IPS-20b (cell line): ENCODE data around the gene GLRX.
"Not testable (repeated sequence)": the region's sequence is repeated elsewhere in the genome, so short reads cannot be mapped to it uniquely, and the experiment has no call there.

ENCODE experiments used
- H3K27ac ChIP-seq: one replicate; pipeline ENCODE4 v1.5.1; 2013; ENCODE audit warnings: low read length
- H3K27me3 ChIP-seq: 2 replicates; pipeline ENCODE4 v1.6.1; 2013; ENCODE audit warnings: mild to moderate bottlenecking, low read length, inconsistent platforms; ENCODE audit not compliant: insufficient read depth
- H3K36me3 ChIP-seq: 2 replicates; pipeline ENCODE4 v1.6.1; 2013; ENCODE audit warnings: low read depth, mild to moderate bottlenecking, inconsistent platforms, low read length, moderate library complexity; ENCODE audit not compliant: insufficient read depth
- H3K4me1 ChIP-seq: 2 replicates; pipeline ENCODE4 v1.6.1; 2013; ENCODE audit warnings: mild to moderate bottlenecking, control low read depth, inconsistent platforms, low read length, moderate library complexity; ENCODE audit not compliant: insufficient read depth
- H3K4me3 ChIP-seq: 2 replicates; pipeline ENCODE4 v1.5.1; 2013; ENCODE audit warnings: mild to moderate bottlenecking, low read length, inconsistent platforms
- H3K9ac ChIP-seq: 2 replicates; pipeline ENCODE4 v1.6.1; 2013; ENCODE audit warnings: low read depth, mild to moderate bottlenecking, inconsistent platforms, low read length, moderate library complexity
- H3K9me3 ChIP-seq: 2 replicates; pipeline ENCODE4 v1.6.1; 2013; ENCODE audit warnings: mild to moderate bottlenecking, low read depth, low read length, inconsistent platforms; ENCODE audit not compliant: insufficient read depth

GLRX gene

GRCh38 chr5:95812074-95812471 lies 10.5 kb downstream of the GLRX start:
- Histone ChIP-seq H3K27ac (no peak overlapping the region), H3K4me3 (no peak overlapping the region), H3K4me1 (peaks cover 21% of the 10 kb centered on the region; the same call in 1 of the 2 replicates), H3K36me3 (no peaks in the 10 kb centered on the region), H3K9me3 (no peaks in the 10 kb centered on the region), H3K27me3 (no peaks in the 10 kb centered on the region), H3K9ac (no peak overlapping the region)

DNA sequence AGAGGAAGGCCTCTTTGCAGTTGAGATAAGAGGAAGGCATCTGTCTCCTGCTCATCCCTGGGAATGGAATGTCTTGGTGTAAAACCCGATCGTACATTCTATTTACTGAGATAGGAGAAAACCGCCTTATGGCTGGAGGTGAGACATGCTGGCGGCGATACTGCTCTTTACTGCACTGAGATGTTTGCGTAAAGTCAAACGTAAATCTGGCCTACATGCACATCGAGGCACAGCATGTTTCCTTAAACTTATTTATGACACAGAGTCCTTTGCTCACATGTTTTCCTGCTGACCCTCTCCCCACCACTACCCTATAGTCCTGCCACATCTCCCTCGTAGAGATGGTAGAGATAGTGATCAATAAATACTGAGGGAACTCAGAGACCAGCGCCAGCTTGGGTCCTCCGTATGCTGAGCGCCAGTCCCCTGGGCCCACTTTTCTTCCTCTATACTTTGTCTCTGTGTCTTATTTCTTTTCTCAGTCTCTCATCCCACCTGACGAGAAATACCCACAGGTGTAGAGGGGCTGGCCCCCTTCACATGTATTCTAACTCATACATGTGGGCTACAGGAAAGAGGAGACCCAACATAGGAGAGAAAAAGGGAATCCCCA lies 11.0 kb downstream of the GLRX start:
- H3K27me3 ChIP-seq, H3K4me3 ChIP-seq, H3K9ac ChIP-seq, H3K36me3 ChIP-seq, H3K9me3 ChIP-seq, H3K27ac ChIP-seq: not testable (repeated sequence)
- peaks cover 21% of the 10 kb centered on the region; the same call in 1 of the 2 replicates for H3K4me1 ChIP-seq

GRCh38 chr5:95811126-95811423 lies 11.5 kb downstream of the GLRX start:
- H3K4me3 ChIP-seq, H3K27ac ChIP-seq, H3K9ac ChIP-seq, H3K27me3 ChIP-seq, H3K9me3 ChIP-seq, H3K36me3 ChIP-seq: not testable (repeated sequence)
- H3K4me1 ChIP-seq = peaks cover 21% of the 10 kb centered on the region; the same call in 1 of the 2 replicates

DNA sequence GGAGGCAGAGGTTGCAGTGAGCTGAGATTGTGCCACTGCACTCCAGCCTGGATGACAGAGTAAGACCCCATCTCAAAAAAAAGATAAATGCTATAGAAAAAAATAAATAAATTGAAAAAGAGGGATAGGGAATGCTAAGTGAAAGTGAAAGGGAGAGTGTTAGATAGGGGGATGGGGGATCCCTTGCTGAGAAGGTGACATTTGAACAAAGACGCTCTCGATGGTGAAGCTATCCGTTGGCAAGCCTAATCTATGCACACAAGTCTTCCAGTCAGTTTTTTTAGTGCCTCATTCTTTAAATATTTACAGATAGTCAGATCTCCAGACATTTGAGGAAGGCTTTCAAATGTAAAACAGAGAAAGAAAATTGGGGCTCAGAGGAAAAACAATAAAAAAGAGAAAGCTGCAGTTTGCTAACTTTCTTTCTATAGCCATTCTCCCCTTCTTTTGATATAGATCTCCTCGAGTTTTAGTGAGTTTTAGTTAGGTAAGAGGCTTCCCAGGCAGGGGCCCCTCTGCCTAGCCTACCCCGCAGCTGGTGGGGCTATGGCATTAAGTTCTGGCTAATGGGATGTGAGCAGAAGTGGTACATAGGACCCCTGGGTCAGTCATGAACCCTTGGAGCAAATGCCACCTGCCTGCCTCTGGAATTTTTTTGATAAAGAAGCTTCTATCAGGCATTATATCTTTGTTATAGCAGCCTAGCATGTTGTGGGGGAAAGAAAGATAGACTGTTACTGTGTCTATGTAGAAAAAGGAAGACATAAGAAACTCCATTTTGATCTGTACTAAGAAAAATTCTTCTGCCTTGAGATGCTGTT lies 12.0 kb downstream of the GLRX start:
- no peaks in the 10 kb centered on the region for H3K27me3 ChIP-seq
- H3K4me1 ChIP-seq = peaks cover 21% of the 10 kb centered on the region; the same call in 1 of the 2 replicates
- no peak overlapping the region for H3K4me3 ChIP-seq
- no peaks in the 10 kb centered on the region for H3K36me3 ChIP-seq
- no peak overlapping the region for H3K9ac ChIP-seq
- H3K27ac ChIP-seq = no peak overlapping the region
- H3K9me3 ChIP-seq = no peaks in the 10 kb centered on the region

DNA sequence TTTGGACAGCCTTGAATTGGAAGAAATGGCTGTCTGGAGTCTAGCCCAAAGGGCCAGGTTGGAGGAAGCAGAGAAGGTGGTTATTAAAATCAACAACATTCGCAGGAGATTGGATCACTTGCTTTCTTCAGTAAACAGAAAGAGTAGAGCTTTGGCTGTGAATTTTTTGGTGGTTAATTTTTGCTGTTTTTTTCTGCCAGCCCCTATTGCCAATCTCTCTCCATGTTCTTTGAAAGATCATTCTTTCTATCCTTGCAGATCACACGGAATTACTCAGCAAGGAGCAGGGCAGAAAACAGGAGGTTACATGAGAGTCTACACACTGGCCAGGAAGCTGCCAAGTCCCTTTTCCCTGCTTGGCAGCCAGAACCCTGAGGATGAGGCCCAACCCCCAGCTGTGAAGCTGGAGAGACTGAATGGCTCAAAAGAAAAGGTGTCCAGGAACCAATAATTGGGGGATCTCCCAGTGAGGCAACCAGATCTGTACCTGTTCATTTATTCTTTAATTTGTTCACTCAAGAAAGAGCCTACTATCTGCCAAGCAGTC lies 13.0 kb downstream of the GLRX start:
- Histone ChIP-seq H3K4me1 (peaks cover 21% of the 10 kb centered on the region; the same call in 1 of the 2 replicates), H3K27ac (no peak overlapping the region), H3K4me3 (no peak overlapping the region), H3K36me3 (no peaks in the 10 kb centered on the region), H3K9ac (no peak overlapping the region; the same call in 1 of the 2 replicates), H3K27me3 (no peaks in the 10 kb centered on the region), H3K9me3 (no peaks in the 10 kb centered on the region)

DNA sequence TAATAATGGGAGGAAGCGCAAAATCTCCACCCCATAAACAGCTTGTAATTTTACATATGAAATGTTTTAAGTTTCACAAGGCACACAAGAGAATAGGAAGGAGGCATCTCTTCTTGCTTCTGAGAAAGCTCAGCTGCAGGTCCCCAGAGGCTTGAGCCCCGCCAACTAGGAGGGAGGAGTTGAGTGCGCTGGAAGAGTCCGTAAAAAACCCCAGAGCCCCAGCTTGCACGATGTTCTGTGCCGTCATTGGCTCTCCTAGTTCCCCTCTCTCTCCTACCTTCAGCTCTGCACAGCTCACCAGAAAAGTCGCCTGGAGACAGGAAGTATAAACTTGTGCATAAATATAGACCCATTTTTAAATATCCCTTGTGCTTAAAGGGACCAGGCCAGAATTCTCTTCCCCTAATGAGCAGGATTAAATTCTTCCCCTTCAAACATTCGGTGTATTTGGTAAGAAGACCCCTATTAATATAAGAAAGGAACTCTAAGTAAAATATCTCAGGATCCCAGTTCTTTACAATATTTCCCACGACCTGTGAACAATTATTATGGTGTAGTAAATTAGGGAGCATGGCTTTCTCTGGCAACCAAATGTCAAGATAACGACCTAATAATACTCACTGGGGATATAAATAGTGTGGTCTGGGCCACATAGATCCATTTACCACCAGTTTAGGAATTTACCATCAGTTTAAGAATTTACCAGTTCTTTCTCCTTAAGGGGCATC lies 13.7 kb downstream of the GLRX start:
- H3K27ac ChIP-seq = no peak overlapping the region
- H3K9ac ChIP-seq = no peak overlapping the region; the same call in 1 of the 2 replicates
- peaks cover 21% of the 10 kb centered on the region; the same call in 1 of the 2 replicates for H3K4me1 ChIP-seq
- H3K9me3 ChIP-seq = no peaks in the 10 kb centered on the region
- no peaks in the 10 kb centered on the region for H3K36me3 ChIP-seq
- H3K4me3 ChIP-seq = no peak overlapping the region
- H3K27me3 ChIP-seq = no peaks in the 10 kb centered on the region

DNA sequence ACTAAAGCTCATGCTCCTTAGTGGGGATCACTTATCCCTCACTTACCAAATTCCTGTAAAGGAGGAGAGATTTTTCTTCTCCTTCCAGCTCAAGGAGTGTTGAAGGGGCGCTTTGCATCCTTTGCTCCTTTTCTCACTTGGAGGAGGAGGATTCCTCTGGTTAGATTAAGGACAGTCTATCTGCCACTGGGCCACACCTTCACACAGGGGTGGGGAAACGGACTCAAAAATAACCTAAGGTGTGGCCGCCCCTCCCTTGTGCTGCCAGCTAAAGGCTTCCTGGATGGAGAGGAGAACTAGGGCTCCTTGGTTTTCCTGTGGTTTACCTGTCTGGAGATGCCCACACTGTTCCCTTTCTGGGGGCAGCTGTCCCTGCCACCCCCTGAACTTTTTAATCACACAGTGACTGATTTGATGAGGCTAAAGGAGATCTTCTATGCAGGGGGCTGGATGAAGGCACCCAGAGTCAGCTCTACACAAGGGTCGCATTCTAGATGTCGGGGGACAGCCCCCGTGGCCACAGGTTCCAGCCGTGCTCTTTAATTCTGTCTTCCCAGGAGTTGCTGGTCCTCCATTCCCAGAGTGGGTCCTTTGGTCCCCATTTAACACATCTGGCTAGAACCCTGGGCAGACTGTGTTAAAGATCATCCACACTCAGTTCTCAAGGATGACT lies 14.4 kb downstream of the GLRX start:
- no peaks in the 10 kb centered on the region for H3K36me3 ChIP-seq
- H3K27ac ChIP-seq = no peak overlapping the region
- no peaks in the 10 kb centered on the region for H3K9me3 ChIP-seq
- peaks cover 21% of the 10 kb centered on the region; the same call in 1 of the 2 replicates for H3K4me1 ChIP-seq
- no peak overlapping the region for H3K4me3 ChIP-seq
- no peaks in the 10 kb centered on the region for H3K27me3 ChIP-seq
- no peak overlapping the region for H3K9ac ChIP-seq

GRCh38 chr5:95806687-95807086 lies 15.8 kb downstream of the GLRX start:
- Histone ChIP-seq H3K36me3 (no peaks in the 10 kb centered on the region), H3K4me1 (peaks cover 21% of the 10 kb centered on the region; the same call in 1 of the 2 replicates)

GRCh38 chr5:95804736-95805539 lies 17.6 kb downstream of the GLRX start:
- Histone ChIP-seq H3K9me3 (no peaks in the 10 kb centered on the region), H3K27ac (no peak overlapping the region), H3K27me3 (no peaks in the 10 kb centered on the region), H3K36me3 (no peaks in the 10 kb centered on the region), H3K4me1 (peaks cover 14% of the 10 kb centered on the region; the same call in 1 of the 2 replicates), H3K9ac (no peak overlapping the region), H3K4me3 (no peak overlapping the region)

More at GRCh38 chr5:95806687-95807086, 15.8 kb downstream of the GLRX start:
- Histone ChIP-seq H3K4me3 (no peak overlapping the region), H3K27ac (no peak overlapping the region), H3K9me3 (no peaks in the 10 kb centered on the region), H3K27me3 (no peaks in the 10 kb centered on the region), H3K9ac (no peak overlapping the region)

DNA sequence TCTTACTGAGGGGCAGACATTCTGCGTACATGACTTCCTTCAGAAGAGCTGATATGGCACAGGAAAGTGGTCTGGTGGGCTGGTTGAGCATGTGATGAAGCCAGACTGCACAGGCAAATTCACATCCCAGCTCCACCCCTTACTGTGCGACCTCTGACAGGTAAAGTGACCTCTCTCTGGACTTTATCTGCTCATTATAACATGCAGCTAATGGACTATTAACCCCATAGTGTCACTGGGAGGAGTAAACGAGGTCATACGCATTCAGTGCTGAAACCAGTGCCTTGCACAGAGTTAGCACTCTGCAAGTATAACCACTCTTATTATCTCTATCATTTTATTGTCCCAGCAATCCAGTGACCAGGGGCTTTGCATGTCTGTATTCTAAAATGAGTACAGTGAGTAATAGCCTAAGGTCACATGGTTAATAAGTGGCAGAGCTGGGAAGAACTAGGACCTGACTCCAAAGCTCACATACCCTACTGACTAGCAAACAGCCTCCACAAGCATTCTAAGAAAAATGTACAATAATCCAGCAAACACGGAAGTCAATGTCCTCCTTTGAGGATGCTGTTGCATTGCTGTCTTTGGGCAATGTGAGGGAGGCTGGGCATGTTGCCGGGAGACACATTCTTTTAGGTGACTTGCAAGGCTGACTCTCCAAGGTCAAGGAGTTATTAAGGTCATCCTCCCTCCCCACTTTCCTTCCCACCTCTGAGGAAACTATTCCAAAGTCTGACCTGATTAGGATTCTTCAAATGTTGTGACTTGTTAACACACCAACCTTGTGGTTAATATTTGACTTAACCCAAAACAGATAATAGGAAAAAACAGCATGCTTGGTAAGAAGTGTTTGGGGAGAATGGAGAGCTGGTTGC lies 19.0 kb downstream of the GLRX start:
- no peak overlapping the region for H3K27ac ChIP-seq
- no peak overlapping the region for H3K9ac ChIP-seq
- peaks cover 1% of the 10 kb centered on the region; the same call in 1 of the 2 replicates for H3K4me1 ChIP-seq
- H3K4me3 ChIP-seq = no peak overlapping the region
- no peaks in the 10 kb centered on the region for H3K9me3 ChIP-seq
- no peaks in the 10 kb centered on the region for H3K36me3 ChIP-seq
- H3K27me3 ChIP-seq = no peaks in the 10 kb centered on the region
